ENCODE results near the gene KRTAP4-8. TPM values are rescaled to one million over a fixed set of nuclear protein-coding genes. Genes with fewer than 3 reads are reported as not detected.
"Not testable (repeated sequence)": the region's sequence is repeated elsewhere in the genome, so short reads cannot be mapped to it uniquely, and the experiment has no call there.

KRTAP4-8 gene
- total and polyA plus RNA-seq, 2 donors (not counting 1 experiment from before 2014, with no cell fraction given) = not detected

DNA sequence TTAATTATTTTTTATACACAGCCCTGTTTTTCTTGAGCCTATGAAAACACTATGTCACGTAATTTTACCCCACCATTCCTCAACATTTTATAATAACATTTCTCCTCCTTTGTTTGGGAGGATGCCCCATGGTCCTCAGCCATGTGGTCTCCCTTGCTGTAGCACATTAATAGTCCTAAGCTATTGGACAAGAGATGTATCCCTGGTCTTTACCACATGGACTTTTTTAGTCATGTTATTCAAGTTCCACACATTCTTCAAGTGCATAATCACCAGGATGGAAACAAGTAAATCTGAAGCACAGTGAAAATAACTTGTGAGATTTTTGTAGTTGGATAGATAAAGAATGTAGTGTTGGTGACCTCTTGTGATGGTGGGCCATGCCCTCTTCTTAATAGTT lies 36.0 kb downstream of the KRTAP4-8 start:
- peaks cover 49% of the 10 kb centered on the region for H3K27me3 Mint-ChIP-seq

DNA sequence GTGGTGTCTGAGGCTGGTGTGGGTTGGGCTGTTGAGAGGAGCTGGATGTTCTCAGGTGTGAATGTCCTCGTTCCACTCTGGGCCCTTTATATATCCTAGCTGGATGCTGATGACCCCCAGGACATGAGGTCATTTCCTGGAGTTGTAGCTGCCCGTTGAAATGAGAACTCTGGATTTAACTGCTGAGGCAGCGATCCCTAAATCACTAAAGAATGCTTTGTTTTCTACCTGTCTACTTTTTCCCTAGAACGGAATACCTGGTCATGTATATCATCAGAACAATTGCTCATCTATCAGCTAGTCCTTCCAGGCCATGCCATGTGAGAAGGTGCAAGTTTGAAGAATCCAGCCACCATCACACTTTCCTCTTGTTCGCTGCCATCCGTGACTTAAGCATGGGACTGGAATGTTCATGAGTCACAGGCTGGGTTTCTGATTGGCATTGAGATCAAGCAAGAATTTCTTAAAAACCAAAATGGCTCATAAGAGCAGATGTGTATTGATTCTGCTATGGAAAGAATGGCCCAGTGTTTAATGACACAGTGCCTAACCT lies 37.8 kb downstream of the KRTAP4-8 start, which contains the start of gene KRTAP2-3:
KRTAP2-3 (minus strand) TSS at position 63 of the 553 bp plus-strand sequence. CDS start 64 bp downstream, outside the sequence.
- Histone ChIP-seq H3K27me3 (replicated peaks in 1 of 4; ENCODE audit: control extremely low read depth in 1 of 4, control insufficient read depth in 3 of 4, insufficient read depth in 4 of 4, low read length in 3 of 4) (peaks cover 0 to 6% (median 2%) of the 10 kb centered on the region in 4 experiments), H2AFZ (ENCODE audit: insufficient read depth, low read depth, low read length, poor library complexity, severe bottlenecking) (no peak within 1 kb of the TSS), H3K4me2 (replicated peaks; ENCODE audit: low read depth, low read length, poor library complexity, severe bottlenecking) (no peak within 1 kb of the TSS), H3K79me2 (ENCODE audit: control insufficient read depth, insufficient read depth, low read length) (no peaks in the 10 kb centered on the region), H3K4me1 (ENCODE audit: control insufficient read depth in 2 of 2, insufficient read depth in 2 of 2, low read length in 2 of 2) (no peaks in the 10 kb centered on the region), H4K20me1 (ENCODE audit: control insufficient read depth, insufficient read depth, low read length, poor library complexity, severe bottlenecking) (no peaks in the 10 kb centered on the region), H3K9ac (ENCODE audit: low read length) (no peak within 1 kb of the TSS), H3K27ac (ENCODE audit: low read length in 2 of 2) (no peak within 1 kb of the TSS), H3K4me3 (ENCODE audit: control extremely low read depth in 1 of 5, extremely low read depth in 1 of 5, insufficient read depth in 1 of 5, low read depth in 2 of 5, low read length in 4 of 5) (no peak within 1 kb of the TSS), H3K36me3 (replicated peaks in 1 of 2; ENCODE audit: control extremely low read depth in 1 of 2, control insufficient read depth in 1 of 2, extremely low read depth in 1 of 2, insufficient read depth in 2 of 2, low read length in 1 of 2) (no peaks in the 10 kb centered on the region), H3K9me3 (ENCODE audit: control extremely low read depth in 1 of 3, control insufficient read depth in 2 of 3, insufficient read depth in 1 of 3, low read length in 2 of 3) (peaks cover 0 to 2% (median 1%) of the 10 kb centered on the region in 3 donors)
- DNase-seq (no peak), ATAC-seq (ENCODE audit: low read depth) (no peak)
- POLR2A ChIA-PET = no interaction called here
- Mint-ChIP-seq H3K4me3 (no peak within 1 kb of the TSS), H3K27ac (no peak within 1 kb of the TSS), H3K9me3 (ENCODE audit: insufficient read depth) (no peaks in the 10 kb centered on the region), H3K4me1 (no peaks in the 10 kb centered on the region), H3K27me3 (peaks cover 57% of the 10 kb centered on the region)
- TF ChIP-seq, protein P1, sequence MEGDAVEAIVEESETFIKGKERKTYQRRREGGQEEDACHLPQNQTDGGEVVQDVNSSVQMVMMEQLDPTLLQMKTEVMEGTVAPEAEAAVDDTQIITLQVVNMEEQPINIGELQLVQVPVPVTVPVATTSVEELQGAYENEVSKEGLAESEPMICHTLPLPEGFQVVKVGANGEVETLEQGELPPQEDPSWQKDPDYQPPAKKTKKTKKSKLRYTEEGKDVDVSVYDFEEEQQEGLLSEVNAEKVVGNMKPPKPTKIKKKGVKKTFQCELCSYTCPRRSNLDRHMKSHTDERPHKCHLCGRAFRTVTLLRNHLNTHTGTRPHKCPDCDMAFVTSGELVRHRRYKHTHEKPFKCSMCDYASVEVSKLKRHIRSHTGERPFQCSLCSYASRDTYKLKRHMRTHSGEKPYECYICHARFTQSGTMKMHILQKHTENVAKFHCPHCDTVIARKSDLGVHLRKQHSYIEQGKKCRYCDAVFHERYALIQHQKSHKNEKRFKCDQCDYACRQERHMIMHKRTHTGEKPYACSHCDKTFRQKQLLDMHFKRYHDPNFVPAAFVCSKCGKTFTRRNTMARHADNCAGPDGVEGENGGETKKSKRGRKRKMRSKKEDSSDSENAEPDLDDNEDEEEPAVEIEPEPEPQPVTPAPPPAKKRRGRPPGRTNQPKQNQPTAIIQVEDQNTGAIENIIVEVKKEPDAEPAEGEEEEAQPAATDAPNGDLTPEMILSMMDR (IDR thresholded peaks at IDR 0.05) = no peak
- TF ChIP-seq EZH2 (IDR thresholded peaks at IDR 0.05; ENCODE audit: borderline replicate concordance, insufficient read depth, low read depth, low read length, poor library complexity, severe bottlenecking) = no peak
- CTCF ChIA-PET = no interaction called here
- intact Hi-C loops (cut with micrococcal nuclease) = no loop called here
- 75% methylated on average over 3 of the region's 6 CpGs for WGBS (ENCODE audit: insufficient coverage)

More for the DNA sequence above, 36.0 kb downstream of the KRTAP4-8 start:
- ATAC-seq (ENCODE audit: low read depth) = no peak
- Histone ChIP-seq H3K9ac (ENCODE audit: low read length) (no peak overlapping the region), H2AFZ (ENCODE audit: insufficient read depth, low read depth, low read length, poor library complexity, severe bottlenecking) (no peak overlapping the region), H3K4me3 (ENCODE audit: control extremely low read depth in 1 of 5, extremely low read depth in 1 of 5, insufficient read depth in 1 of 5, low read depth in 2 of 5, low read length in 4 of 5) (no peak overlapping the region), H3K27me3 (replicated peaks in 1 of 4; ENCODE audit: control extremely low read depth in 1 of 4, control insufficient read depth in 3 of 4, insufficient read depth in 4 of 4, low read length in 3 of 4) (peaks cover 0 to 6% (median 2%) of the 10 kb centered on the region in 4 experiments), H3K36me3 (replicated peaks in 1 of 2; ENCODE audit: control extremely low read depth in 1 of 2, control insufficient read depth in 1 of 2, extremely low read depth in 1 of 2, insufficient read depth in 2 of 2, low read length in 1 of 2) (no peaks in the 10 kb centered on the region), H4K20me1 (ENCODE audit: control insufficient read depth, insufficient read depth, low read length, poor library complexity, severe bottlenecking) (no peaks in the 10 kb centered on the region), H3K4me1 (ENCODE audit: control insufficient read depth in 2 of 2, insufficient read depth in 2 of 2, low read length in 2 of 2) (no peaks in the 10 kb centered on the region), H3K4me2 (replicated peaks; ENCODE audit: low read depth, low read length, poor library complexity, severe bottlenecking) (no peak overlapping the region), H3K79me2 (ENCODE audit: control insufficient read depth, insufficient read depth, low read length) (no peaks in the 10 kb centered on the region), H3K27ac (ENCODE audit: low read length in 2 of 2) (no peak overlapping the region), H3K9me3 (ENCODE audit: control extremely low read depth in 1 of 3, control insufficient read depth in 2 of 3, insufficient read depth in 1 of 3, low read length in 2 of 3) (peaks cover 0 to 2% (median 1%) of the 10 kb centered on the region in 3 donors)
- intact Hi-C loops (cut with micrococcal nuclease) = no loop called here
- Mint-ChIP-seq H3K9me3 (ENCODE audit: insufficient read depth) (no peaks in the 10 kb centered on the region), H3K4me1 (no peaks in the 10 kb centered on the region), H3K27ac (no peak overlapping the region), H3K4me3 (no peak overlapping the region)
- ChIA-PET POLR2A (no interaction called here), CTCF (no interaction called here)
- WGBS (ENCODE audit: insufficient coverage) = no CpG with 5 or more reads among the region's 1 CpG
- TF ChIP-seq, protein P1 (IDR thresholded peaks at IDR 0.05) = no peak
- TF ChIP-seq EZH2 (IDR thresholded peaks at IDR 0.05; ENCODE audit: borderline replicate concordance, insufficient read depth, low read depth, low read length, poor library complexity, severe bottlenecking) = no peak
- no peak for DNase-seq

DNA sequence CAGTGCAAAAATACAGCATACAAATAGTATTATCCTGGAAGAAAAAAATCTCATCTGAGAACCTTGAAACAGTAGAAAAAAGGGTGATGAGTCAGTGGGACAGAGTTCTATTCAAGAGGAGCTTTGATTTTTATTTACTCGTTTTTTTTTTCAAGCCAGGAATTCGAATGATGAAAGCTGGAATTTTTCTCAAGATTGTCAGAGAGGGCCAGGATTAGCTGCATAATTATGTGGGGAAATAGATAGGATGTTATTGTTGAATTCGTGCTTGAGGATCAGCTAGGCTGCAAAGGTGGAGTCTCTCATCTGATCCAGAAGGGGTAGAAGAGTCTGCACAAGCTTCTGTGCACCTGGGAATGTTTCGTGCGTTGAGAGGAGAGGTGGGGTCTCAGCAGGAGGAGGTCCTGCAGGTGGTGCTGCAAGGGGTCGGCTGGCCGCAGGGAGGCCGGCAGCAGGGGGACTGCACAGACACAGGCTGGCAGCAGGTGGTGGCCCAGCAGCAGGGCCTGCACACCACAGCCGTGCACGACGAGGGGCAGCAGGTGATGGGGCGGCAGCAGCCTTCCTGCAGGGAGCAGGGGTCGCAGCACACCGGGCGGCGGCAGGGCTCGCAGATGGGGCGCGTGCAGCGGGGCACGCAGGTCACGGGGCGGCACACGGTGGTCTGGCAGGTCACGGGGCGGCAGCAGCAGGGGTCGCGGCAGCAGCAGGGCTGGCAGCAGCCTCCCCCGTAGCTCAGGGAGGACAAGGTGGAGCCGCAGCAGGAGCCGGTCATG lies 38.5 kb downstream of the KRTAP4-8 start:
- peaks cover 57% of the 10 kb centered on the region for H3K27me3 Mint-ChIP-seq
- H3K27ac Mint-ChIP-seq, POLR2A ChIA-PET: not testable (repeated sequence)

More for the DNA sequence above, 38.5 kb downstream of the KRTAP4-8 start:
- H3K4me3 Mint-ChIP-seq; DNase-seq; H3K9ac ChIP-seq (ENCODE audit: low read length); H3K36me3 ChIP-seq (replicated peaks in 1 of 2; ENCODE audit: control extremely low read depth in 1 of 2, control insufficient read depth in 1 of 2, extremely low read depth in 1 of 2, insufficient read depth in 2 of 2, low read length in 1 of 2); H3K4me2 ChIP-seq (replicated peaks; ENCODE audit: low read depth, low read length, poor library complexity, severe bottlenecking); H3K4me3 ChIP-seq (ENCODE audit: control extremely low read depth in 1 of 5, extremely low read depth in 1 of 5, insufficient read depth in 1 of 5, low read depth in 2 of 5, low read length in 4 of 5); H3K4me1 Mint-ChIP-seq; ATAC-seq (ENCODE audit: low read depth); H3K9me3 Mint-ChIP-seq (ENCODE audit: insufficient read depth); H2AFZ ChIP-seq (ENCODE audit: insufficient read depth, low read depth, low read length, poor library complexity, severe bottlenecking); H3K27ac ChIP-seq (ENCODE audit: low read length in 2 of 2); intact Hi-C loops (cut with micrococcal nuclease); H3K4me1 ChIP-seq (ENCODE audit: control insufficient read depth in 2 of 2, insufficient read depth in 2 of 2, low read length in 2 of 2); H3K27me3 ChIP-seq (replicated peaks in 1 of 4; ENCODE audit: control extremely low read depth in 1 of 4, control insufficient read depth in 3 of 4, insufficient read depth in 4 of 4, low read length in 3 of 4); H3K9me3 ChIP-seq (ENCODE audit: control extremely low read depth in 1 of 3, control insufficient read depth in 2 of 3, insufficient read depth in 1 of 3, low read length in 2 of 3); H3K79me2 ChIP-seq (ENCODE audit: control insufficient read depth, insufficient read depth, low read length); CTCF ChIA-PET; H4K20me1 ChIP-seq (ENCODE audit: control insufficient read depth, insufficient read depth, low read length, poor library complexity, severe bottlenecking): not testable (repeated sequence)
- WGBS (ENCODE audit: insufficient coverage) = 71% methylated on average over 7 of the region's 31 CpGs
